Omental fat pad (tissue), 4 donors: ENCODE measurements around the gene PDLIM5. TPM values are rescaled to one million over a fixed set of nuclear protein-coding genes. Genes with fewer than 3 reads are reported as not detected.

ENCODE experiments used
- ATAC-seq: fragments of 150-250 bp; one replicate; pipeline ENCODE4 v1.9.1; 2016; ENCODE audit warnings: mild to moderate bottlenecking, moderate library complexity; ENCODE audit not compliant: low FRiP score
- DNase-seq: peaks from one replicate; pipeline ENCODE4 v3.0.0-alpha.2; 2019; ENCODE audit warnings: low spot score
- CTCF ChIP-seq, 3 donors: fragments of 450-650 bp; IDR thresholded peaks; one replicate each; pipeline ENCODE4 v1.5.1; 2016 to 2017; ENCODE audit warnings: antibody characterized with exemption in 3 of 3, mild to moderate bottlenecking in 3 of 3, moderate library complexity in 2 of 3
- total RNA-seq, 4 donors: library from RNA; depleted of rRNA; stranded (reverse); fragments of >200 nt; gene quantifications; one replicate each; pipeline ENCODE4 v1.1.0, GENCODE V29; 2016

Gene PDLIM5
- total RNA-seq, 4 donors from 2014 or later: 119 to 168 (median 146) TPM

- TF ChIP-seq CTCF (IDR thresholded peaks at IDR 0.05): no peak
These were observed 78.3 kb downstream of the PDLIM5 start for GRCh38 chr4:94530073-94530472.

GRCh38 chr4:94531991-94532789, 80.4 kb downstream of the PDLIM5 start:
- ATAC-seq (no peak), DNase-seq (no peak)
- no peak for TF ChIP-seq CTCF (IDR thresholded peaks at IDR 0.05)

More at GRCh38 chr4:94530073-94530472, 78.3 kb downstream of the PDLIM5 start:
- ATAC-seq (no peak), DNase-seq (no peak)

- ATAC-seq: no peak
- DNase-seq: no peak
- TF ChIP-seq CTCF (IDR thresholded peaks at IDR 0.05): no peak
These were observed 81.9 kb downstream of the PDLIM5 start for GRCh38 chr4:94533405-94534223.

- ATAC-seq (peak; percentile 50), DNase-seq (no peak)
- no peak for TF ChIP-seq CTCF (IDR thresholded peaks at IDR 0.05)
These were observed 82.9 kb downstream of the PDLIM5 start for GRCh38 chr4:94534401-94535312.

- ATAC-seq (no peak), DNase-seq (no peak)
- TF ChIP-seq CTCF (IDR thresholded peaks at IDR 0.05): no peak
These were observed 84.3 kb downstream of the PDLIM5 start for GRCh38 chr4:94536049-94536448.

GRCh38 chr4:94536649-94537469, 85.1 kb downstream of the PDLIM5 start:
- ATAC-seq (no peak), DNase-seq (no peak)
- TF ChIP-seq CTCF (IDR thresholded peaks at IDR 0.05): no peak
